Hepatocyte (in vitro differentiated cells): ENCODE data around the gene CLEC14A. TPM values are rescaled to one million over a fixed set of nuclear protein-coding genes. Genes with fewer than 3 reads are reported as not detected.

ENCODE experiments used
- DNase-seq: peaks from one replicate; pipeline ENCODE4 v3.0.0-alpha.2; 2016; ENCODE audit warnings: low spot score
- H2AFZ ChIP-seq: fragments of 200-600 bp; sonication (generic); 2 replicates; pipeline ENCODE4 v1.6.0; 2016; ENCODE audit warnings: antibody characterized with exemption, mild to moderate bottlenecking
- H3K27ac ChIP-seq: fragments of 200-600 bp; sonication (generic); 2 replicates; pipeline ENCODE4 v1.5.1; 2016; ENCODE audit warnings: mild to moderate bottlenecking
- H3K27me3 ChIP-seq: fragments of 200-600 bp; sonication (generic); 2 replicates; pipeline ENCODE4 v1.6.1; 2016
- H3K36me3 ChIP-seq: fragments of 200-600 bp; sonication (generic); replicated peaks from 2 replicates; pipeline ENCODE4 v1.5.1; 2016; ENCODE audit warnings: low read depth; ENCODE audit not compliant: insufficient read depth
- H3K4me1 ChIP-seq: fragments of 200-600 bp; sonication (generic); 2 replicates; pipeline ENCODE4 v1.5.1; 2016; ENCODE audit warnings: mild to moderate bottlenecking, moderate library complexity; ENCODE audit not compliant: insufficient read depth
- H3K4me2 ChIP-seq: fragments of 200-600 bp; sonication (generic); 2 replicates; pipeline ENCODE4 v1.6.0; 2016
- H3K4me3 ChIP-seq: fragments of 200-600 bp; sonication (generic); 2 replicates; pipeline ENCODE4 v1.5.1; 2016; ENCODE audit warnings: mild to moderate bottlenecking
- H3K79me2 ChIP-seq: fragments of 200-600 bp; sonication (generic); 2 replicates; pipeline ENCODE4 v1.6.0; 2017; ENCODE audit warnings: mild to moderate bottlenecking
- H3K9me2 ChIP-seq: fragments of 200-600 bp; sonication (generic); replicated peaks from 2 replicates; pipeline ENCODE4 v1.6.0; 2017; ENCODE audit warnings: mild to moderate bottlenecking; ENCODE audit not compliant: insufficient read depth
- H3K9me3 ChIP-seq: fragments of 200-600 bp; sonication (generic); 2 replicates; pipeline ENCODE4 v1.5.1; 2016; ENCODE audit warnings: low read depth, mild to moderate bottlenecking
- H4K20me1 ChIP-seq: fragments of 200-600 bp; sonication (generic); 2 replicates; pipeline ENCODE4 v1.6.0; 2016; ENCODE audit warnings: mild to moderate bottlenecking; ENCODE audit not compliant: insufficient read depth, poor library complexity, severe bottlenecking
- CTCF ChIP-seq: fragments of 200-600 bp; sonication (generic); IDR thresholded peaks from 2 replicates; pipeline ENCODE4 v1.5.1; 2016; ENCODE audit warnings: antibody characterized with exemption, mild to moderate bottlenecking; ENCODE audit not compliant: poor library complexity
- EZH2 ChIP-seq: fragments of 200-600 bp; sonication (generic); IDR thresholded peaks from 2 replicates; pipeline ENCODE4 v1.6.1; 2016; ENCODE audit warnings: antibody characterized with exemption, mild to moderate bottlenecking, borderline replicate concordance
- EZH2phosphoT487 ChIP-seq: fragments of 200-600 bp; sonication (generic); IDR thresholded peaks from one replicate; pipeline ENCODE4 v1.6.1; 2018; ENCODE audit warnings: antibody characterized with exemption, mild to moderate bottlenecking, low read depth, moderate library complexity; ENCODE audit not compliant: unreplicated experiment, severe bottlenecking
- WGBS: methylation state at CpG from one replicate; pipeline ENCODE4 v1.1.6; 2016; ENCODE audit warnings: low lambda C conversion rate; ENCODE audit errors: missing lambda C conversion rate; 5-methylcytosine and 5-hydroxymethylcytosine counted together
- polyA plus RNA-seq: library from polyadenylated mRNA; unstranded; fragments of >200 nt; fragmentation: Nextera tagmentation; extraction: Ambion mirVana; gene quantifications from 2 replicates; pipeline ENCODE4 v1.2.1, GENCODE V29; 2016
- total RNA-seq: library from RNA; depleted of rRNA; stranded (reverse); fragments of >200 nt; gene quantifications from 2 replicates; pipeline ENCODE4 v1.2.3, GENCODE V29; 2014

CLEC14A gene
- total and polyA plus RNA-seq, 2 experiments from 2014 or later: 1.9 to 2.3 TPM

- no peaks in the 10 kb centered on the region for H3K9me3 ChIP-seq
- H3K27me3 ChIP-seq: peaks cover 46% of the 10 kb centered on the region
- H4K20me1 ChIP-seq: no peaks in the 10 kb centered on the region
- peak; percentile 12 for DNase-seq
- WGBS: 13% methylated on average over 33 of the region's 34 CpGs
- no peak for TF ChIP-seq CTCF
- TF ChIP-seq EZH2: peak; percentile 93
- no peaks in the 10 kb centered on the region for H3K36me3 ChIP-seq
- no peaks in the 10 kb centered on the region for H3K79me2 ChIP-seq
- H2AFZ ChIP-seq: no peak overlapping the region
- H3K4me2 ChIP-seq: peak overlapping the region; percentile 89
- H3K4me3 ChIP-seq: peak overlapping the region; percentile 4
- H3K4me1 ChIP-seq: peaks cover 21% of the 10 kb centered on the region
- no peaks in the 10 kb centered on the region for H3K9me2 ChIP-seq
- no peak overlapping the region for H3K27ac ChIP-seq
Measured at GRCh38 chr14:38211255-38211735, 44.6 kb downstream of the CLEC14A start.

- Histone ChIP-seq H4K20me1 (no peaks in the 10 kb centered on the region), H3K4me2 (peak overlapping the region; percentile 89), H3K9me2 (no peaks in the 10 kb centered on the region), H3K4me3 (peak overlapping the region; percentile 4), H3K27ac (no peak overlapping the region), H2AFZ (no peak overlapping the region), H3K79me2 (no peaks in the 10 kb centered on the region), H3K4me1 (peaks cover 21% of the 10 kb centered on the region), H3K36me3 (no peaks in the 10 kb centered on the region), H3K9me3 (no peaks in the 10 kb centered on the region), H3K27me3 (peaks cover 49% of the 10 kb centered on the region)
- peak; percentile 71 for DNase-seq
- TF ChIP-seq EZH2phosphoT487: no peak
- TF ChIP-seq CTCF: peak; percentile 31
- 12% methylated on average over 28 of the region's 29 CpGs for WGBS
Measured at GRCh38 chr14:38210587-38211216, 45.2 kb downstream of the CLEC14A start.

GRCh38 chr14:38209572-38210557 lies 46.0 kb downstream of the CLEC14A start:
- H4K20me1 ChIP-seq: no peaks in the 10 kb centered on the region
- H3K36me3 ChIP-seq: no peaks in the 10 kb centered on the region
- DNase-seq: peak; percentile 16
- peak overlapping the region; percentile 14 for H2AFZ ChIP-seq
- no peaks in the 10 kb centered on the region for H3K9me3 ChIP-seq
- no peaks in the 10 kb centered on the region for H3K79me2 ChIP-seq
- peaks cover 49% of the 10 kb centered on the region for H3K27me3 ChIP-seq
- 48% methylated on average over 69 of the region's 69 CpGs for WGBS
- H3K27ac ChIP-seq: peak overlapping the region; percentile 98
- TF ChIP-seq EZH2phosphoT487: no peak
- no peak for TF ChIP-seq EZH2
- TF ChIP-seq CTCF: no peak
- peaks cover 21% of the 10 kb centered on the region for H3K4me1 ChIP-seq
- peak overlapping the region; percentile 89 for H3K4me2 ChIP-seq
- no peaks in the 10 kb centered on the region for H3K9me2 ChIP-seq
- peak overlapping the region; percentile 41 for H3K4me3 ChIP-seq
